HepG2 (cell line): ENCODE results near the gene PPP1R13L. TPM values are rescaled to one million over a fixed set of nuclear protein-coding genes. Genes with fewer than 3 reads are reported as not detected.

Experiments used
- ASH2L ChIP-seq: fragments of 300-600, 200-600 bp; sonication (generic); IDR thresholded peaks from 2 replicates; pipeline ENCODE4 v1.7.0; 2017; ENCODE audit warnings: low read depth, mild to moderate bottlenecking, moderate library complexity, mixed read lengths, low read length; ENCODE audit not compliant: insufficient read length
- BRCA1 ChIP-seq: sonication (generic); formaldehyde crosslinking; IDR thresholded peaks from 2 replicates; pipeline ENCODE4 v1.4.0; 2020; ENCODE audit warnings: missing genetic modification reagents
- CREBL2 ChIP-seq: sonication (generic); formaldehyde crosslinking; IDR thresholded peaks from 2 replicates; pipeline ENCODE4 v1.8.1; 2023; ENCODE audit warnings: missing genetic modification reagents, mild to moderate bottlenecking, borderline replicate concordance
- GATAD1 ChIP-seq: IDR thresholded peaks from 2 replicates; pipeline ENCODE4 v1.6.1; 2016; ENCODE audit warnings: missing genetic modification reagents, missing compliant biosample characterization
- GTF3A ChIP-seq: sonication (generic); formaldehyde crosslinking; conservative IDR thresholded peaks from 2 replicates; pipeline ENCODE4 v1.4.0; 2020; ENCODE audit warnings: mild to moderate bottlenecking, missing genetic modification reagents
- KAT7 ChIP-seq: IDR thresholded peaks from 2 replicates; pipeline ENCODE4 v1.6.1; 2018; ENCODE audit warnings: borderline replicate concordance, missing compliant biosample characterization
- KDM2A ChIP-seq: sonication (generic); formaldehyde crosslinking; IDR thresholded peaks from 2 replicates; pipeline ENCODE4 v1.4.0; 2020; ENCODE audit warnings: low read depth, missing genetic modification reagents, borderline replicate concordance
- RAD51 ChIP-seq: fragments of 450-650 bp; IDR thresholded peaks from 2 replicates; pipeline ENCODE4 v1.6.1; 2016; ENCODE audit warnings: borderline replicate concordance
- TERF1 ChIP-seq: sonication (generic); formaldehyde crosslinking; IDR thresholded peaks from 2 replicates; pipeline ENCODE4 v1.8.0; 2022; ENCODE audit warnings: mild to moderate bottlenecking, missing genetic modification reagents, moderate library complexity
- USF2 ChIP-seq, 2 experiments: sonication (generic) in 1 of 2; formaldehyde crosslinking in 1 of 2; IDR thresholded peaks; 2 replicates each; pipeline versions ENCODE4 v1.5.1 to v1.6.1; 2011 to 2020; ENCODE audit warnings: borderline replicate concordance in 1 of 2, low read depth in 1 of 2, low read length in 1 of 2, mild to moderate bottlenecking in 1 of 2, missing genetic modification reagents in 1 of 2, moderate library complexity in 1 of 2
- ZBTB25 ChIP-seq: IDR thresholded peaks from 2 replicates; pipeline ENCODE4 v1.6.1; 2018; ENCODE audit warnings: missing genetic modification reagents
- ZC3H4 ChIP-seq: sonication (generic); formaldehyde crosslinking; IDR thresholded peaks from 2 replicates; pipeline ENCODE4 v1.4.0; 2020; ENCODE audit warnings: missing genetic modification reagents, borderline replicate concordance
- ZFYVE20 ChIP-seq: sonication (generic); formaldehyde crosslinking; IDR thresholded peaks from 2 replicates; pipeline ENCODE4 v1.8.0; 2023; ENCODE audit warnings: low read depth, mild to moderate bottlenecking, moderate library complexity, missing genetic modification reagents, borderline replicate concordance
- ZNF790 ChIP-seq: sonication (generic); formaldehyde crosslinking; IDR thresholded peaks from 2 replicates; pipeline ENCODE4 v1.8.0; 2022; ENCODE audit warnings: missing genetic modification reagents, mild to moderate bottlenecking, borderline replicate concordance
- polyA plus RNA-seq, 8 experiments: library from polyadenylated mRNA; depleted of rRNA in 3 of 8; stranded (reverse) in 7 of 8; unstranded in 1 of 8; fragments of >200 nt; fragmentation: Illumina TruSeq in 4 of 8; extraction: Trizol in 4 of 8; gene quantifications; 2 replicates each; pipeline versions ENCODE4 v1.2.1 to v1.2.3, GENCODE V29; 2011 to 2016; ENCODE audit warnings: low read depth in 4 of 8, missing spikeins in 1 of 8, mixed read lengths in 1 of 8; ENCODE audit not compliant: insufficient read depth in 1 of 8
- total RNA-seq, 5 experiments: library from RNA; depleted of rRNA; stranded (reverse); fragments of >200 nt; fragmentation: Illumina TruSeq; extraction: Trizol; gene quantifications; 2 replicates each; pipeline ENCODE4 v1.2.3, GENCODE V29; 2016; ENCODE audit warnings: low read depth in 1 of 5
- TF ChIP-seq, protein P1 (sequence below): sonication (generic); formaldehyde crosslinking; IDR thresholded peaks from 2 replicates; pipeline ENCODE4 v1.8.1; 2022; ENCODE audit warnings: mild to moderate bottlenecking, missing genetic modification reagents
- TF ChIP-seq, protein P2 (sequence below): sonication (generic); formaldehyde crosslinking; IDR thresholded peaks from 2 replicates; pipeline ENCODE4 v1.5.0; 2020; ENCODE audit warnings: missing genetic modification reagents, mild to moderate bottlenecking, borderline replicate concordance
- TF ChIP-seq, protein P3 (sequence below): sonication (generic); formaldehyde crosslinking; IDR thresholded peaks from 2 replicates; pipeline ENCODE4 v1.5.1; 2020; ENCODE audit warnings: missing genetic modification reagents, mild to moderate bottlenecking, borderline replicate concordance

PPP1R13L gene
- total and polyA plus RNA-seq, 2 of the 13 experiments (the other 11 are each of a cell fraction or from before 2014, with no cell fraction given), result 1.3 to 6.6 TPM

GRCh38 chr19:45406226-45407090, 1.6 kb upstream of the PPP1R13L start, which contains the start of gene POLR1G (continued):
- TF ChIP-seq, protein P1, sequence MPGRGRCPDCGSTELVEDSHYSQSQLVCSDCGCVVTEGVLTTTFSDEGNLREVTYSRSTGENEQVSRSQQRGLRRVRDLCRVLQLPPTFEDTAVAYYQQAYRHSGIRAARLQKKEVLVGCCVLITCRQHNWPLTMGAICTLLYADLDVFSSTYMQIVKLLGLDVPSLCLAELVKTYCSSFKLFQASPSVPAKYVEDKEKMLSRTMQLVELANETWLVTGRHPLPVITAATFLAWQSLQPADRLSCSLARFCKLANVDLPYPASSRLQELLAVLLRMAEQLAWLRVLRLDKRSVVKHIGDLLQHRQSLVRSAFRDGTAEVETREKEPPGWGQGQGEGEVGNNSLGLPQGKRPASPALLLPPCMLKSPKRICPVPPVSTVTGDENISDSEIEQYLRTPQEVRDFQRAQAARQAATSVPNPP (CRISPR knock-in tag), result 0 out of 2 replicates have a peak, but pooled peaks have one; percentile 41
- TF ChIP-seq CREBL2 (no peak), ZFYVE20 (CRISPR knock-in tag) (no peak), RAD51 (no peak; the same call in 1 of the 2 replicates), ASH2L (peak; percentile 87), ZNF790 (no peak), GTF3A (CRISPR knock-in tag) (0 out of 2 replicates have a peak, but pooled peaks have one; percentile 36), BRCA1 (CRISPR knock-in tag) (no peak), ZBTB25 (no peak; the same call in 1 of the 2 replicates), USF2 (IDR thresholded peaks at IDR 0.05; ENCODE audit: low read depth, low read length) (peak; percentile 35; the same call in 1 of the 2 replicates), USF2 (CRISPR knock-in tag; IDR thresholded peaks at IDR 0.05; ENCODE audit: borderline replicate concordance) (peak; percentile 64; the same call in 1 of the 2 replicates), ZC3H4 (CRISPR knock-in tag) (no peak), GATAD1 (CRISPR knock-in tag) (peak; percentile 83), TERF1 (CRISPR knock-in tag) (no peak), KAT7 (CRISPR knock-in tag) (no peak), KDM2A (CRISPR knock-in tag) (peak; percentile 70)
- TF ChIP-seq, protein P2, sequence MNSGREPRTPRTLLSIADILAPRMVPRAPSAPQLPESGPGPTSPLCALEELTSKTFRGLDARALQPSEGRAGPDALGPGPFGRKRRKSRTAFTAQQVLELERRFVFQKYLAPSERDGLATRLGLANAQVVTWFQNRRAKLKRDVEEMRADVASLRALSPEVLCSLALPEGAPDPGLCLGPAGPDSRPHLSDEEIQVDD (CRISPR knock-in tag), result no peak
- TF ChIP-seq, protein P3, sequence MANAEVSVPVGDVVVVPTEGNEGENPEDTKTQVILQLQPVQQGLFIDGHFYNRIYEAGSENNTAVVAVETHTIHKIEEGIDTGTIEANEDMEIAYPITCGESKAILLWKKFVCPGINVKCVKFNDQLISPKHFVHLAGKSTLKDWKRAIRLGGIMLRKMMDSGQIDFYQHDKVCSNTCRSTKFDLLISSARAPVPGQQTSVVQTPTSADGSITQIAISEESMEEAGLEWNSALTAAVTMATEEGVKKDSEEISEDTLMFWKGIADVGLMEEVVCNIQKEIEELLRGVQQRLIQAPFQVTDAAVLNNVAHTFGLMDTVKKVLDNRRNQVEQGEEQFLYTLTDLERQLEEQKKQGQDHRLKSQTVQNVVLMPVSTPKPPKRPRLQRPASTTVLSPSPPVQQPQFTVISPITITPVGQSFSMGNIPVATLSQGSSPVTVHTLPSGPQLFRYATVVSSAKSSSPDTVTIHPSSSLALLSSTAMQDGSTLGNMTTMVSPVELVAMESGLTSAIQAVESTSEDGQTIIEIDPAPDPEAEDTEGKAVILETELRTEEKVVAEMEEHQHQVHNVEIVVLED (CRISPR knock-in tag), result peak; percentile 33; the same call in 1 of the 2 replicates
